ENCODE measurements around the gene SFMBT2.
"Not testable (repeated sequence)": the region's sequence is repeated elsewhere in the genome, so short reads cannot be mapped to it uniquely, and the experiment has no call there.

Gene SFMBT2

DNA sequence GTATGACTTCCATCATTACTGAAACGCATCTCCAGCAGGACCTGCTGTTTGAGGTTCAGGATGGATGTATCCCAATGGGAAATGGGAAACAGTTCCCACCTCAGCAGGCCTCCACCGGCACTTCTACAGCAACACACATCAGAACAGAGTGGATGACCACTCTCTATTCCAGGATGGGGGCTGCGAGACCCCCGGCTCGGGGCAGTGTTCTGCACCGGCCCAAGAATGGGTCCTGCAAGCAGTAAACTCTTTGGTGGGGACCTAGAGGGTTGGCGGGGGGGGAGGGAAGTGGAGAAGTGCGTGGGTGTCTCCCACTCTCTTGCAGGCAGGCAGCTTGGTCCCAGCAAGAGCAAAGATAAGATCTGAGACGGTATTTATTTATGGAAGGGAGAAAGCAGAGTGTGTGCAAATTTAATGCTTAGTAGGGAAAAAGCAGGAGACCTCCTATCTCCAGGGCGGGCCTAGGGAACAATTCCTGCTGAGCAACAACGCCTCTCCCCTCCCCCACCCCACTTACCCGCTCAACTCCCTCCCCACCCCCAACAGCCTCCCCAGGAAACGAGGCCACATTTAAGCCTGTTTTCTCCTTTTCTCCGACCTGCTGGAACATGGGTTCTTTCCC, 4.0 kb downstream of the SFMBT2 start:
- in situ Hi-C loops (cut with MboI; ENCODE audit: low sequenced_read_pairs): loop anchor here (25.0 kb wide), 1 partner anchor 495 kb away; no protein-coding TSS in a partner anchor

DNA sequence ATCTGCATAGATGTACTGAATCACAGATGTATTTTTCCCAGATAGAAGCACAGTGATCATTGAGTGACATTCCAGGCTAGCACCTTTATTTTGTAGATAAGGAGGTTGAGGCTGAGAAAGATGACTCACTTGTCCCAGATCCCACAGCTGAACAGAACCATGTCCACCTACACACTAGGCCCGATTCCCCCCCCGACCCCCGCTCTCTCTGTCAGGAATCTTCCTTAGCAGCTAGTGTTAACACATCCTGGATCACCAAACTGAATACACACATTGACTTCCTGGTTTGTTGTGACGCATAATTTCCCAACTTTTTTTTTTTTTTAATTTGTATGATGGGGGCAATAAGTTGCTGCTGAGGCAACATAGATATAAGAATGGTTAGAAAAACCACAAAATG, 5.2 kb downstream of the SFMBT2 start:
- in situ Hi-C loops (cut with MboI; ENCODE audit: low sequenced_read_pairs): loop anchor here (25.0 kb wide), 1 partner anchor 493 kb away; no protein-coding TSS in a partner anchor

DNA sequence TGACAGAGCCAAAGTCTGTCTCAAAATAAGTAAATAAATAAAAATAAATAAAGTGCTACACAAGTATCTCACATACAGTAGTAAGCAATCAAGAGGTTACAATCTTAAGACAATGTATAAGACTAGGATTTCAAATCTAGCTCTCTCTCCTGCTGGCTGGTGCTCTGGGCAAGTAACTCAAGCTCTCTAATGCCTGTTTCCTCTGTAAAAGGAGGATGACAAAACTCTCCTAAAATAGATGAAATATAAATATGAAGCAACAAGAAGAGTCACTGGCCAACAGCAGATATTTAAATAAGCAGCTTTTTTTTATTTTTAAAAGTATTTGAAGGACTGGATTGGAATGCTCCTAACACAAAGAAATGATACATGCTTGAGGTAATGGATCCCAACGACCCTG, 7.2 kb downstream of the SFMBT2 start:
- in situ Hi-C loops (cut with MboI; ENCODE audit: low sequenced_read_pairs): loop anchor here (25.0 kb wide), 1 partner anchor 491 kb away; no protein-coding TSS in a partner anchor

DNA sequence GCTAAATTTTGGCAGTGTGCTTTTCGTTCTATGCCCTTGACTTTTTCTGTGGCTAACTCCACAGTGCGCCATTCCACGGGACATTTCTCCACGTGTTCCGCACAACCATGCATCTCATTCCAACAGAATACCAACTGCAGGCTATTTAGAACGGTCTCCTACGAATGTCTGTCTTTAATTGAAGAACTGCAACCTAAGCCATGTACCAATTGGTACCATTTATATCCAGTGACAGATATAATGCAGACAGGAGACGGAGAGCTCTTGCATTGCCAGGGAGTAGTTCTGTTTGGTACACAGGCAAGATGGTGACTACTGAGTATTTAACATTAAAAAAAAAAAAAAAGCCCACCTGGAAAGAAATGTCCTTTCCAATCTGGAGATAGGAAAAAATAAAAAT, 9.1 kb downstream of the SFMBT2 start:
- in situ Hi-C loops (cut with MboI; ENCODE audit: low sequenced_read_pairs): loop anchor here (25.0 kb wide), 1 partner anchor 489 kb away; no protein-coding TSS in a partner anchor

DNA sequence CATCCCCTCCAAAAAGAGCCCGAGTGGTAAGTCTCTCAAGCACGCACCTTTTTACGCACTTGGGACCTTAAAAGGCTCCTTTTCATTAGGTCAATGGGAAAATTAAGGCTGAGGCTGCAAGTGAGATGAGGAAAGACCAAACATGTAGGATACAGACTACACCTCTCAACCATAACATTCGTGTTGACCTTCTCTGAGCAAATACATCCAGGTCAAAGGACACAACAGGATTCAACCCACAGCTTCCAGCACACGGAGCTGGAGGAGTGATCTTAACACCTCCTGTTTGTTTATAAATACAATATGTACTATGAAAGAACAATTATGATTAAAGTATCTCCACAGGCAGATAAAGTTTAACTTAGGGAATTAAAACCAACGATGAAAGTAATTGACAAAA, 9.7 kb downstream of the SFMBT2 start:
- in situ Hi-C loops (cut with MboI; ENCODE audit: low sequenced_read_pairs): loop anchor here (25.0 kb wide), 1 partner anchor 489 kb away; no protein-coding TSS in a partner anchor

DNA sequence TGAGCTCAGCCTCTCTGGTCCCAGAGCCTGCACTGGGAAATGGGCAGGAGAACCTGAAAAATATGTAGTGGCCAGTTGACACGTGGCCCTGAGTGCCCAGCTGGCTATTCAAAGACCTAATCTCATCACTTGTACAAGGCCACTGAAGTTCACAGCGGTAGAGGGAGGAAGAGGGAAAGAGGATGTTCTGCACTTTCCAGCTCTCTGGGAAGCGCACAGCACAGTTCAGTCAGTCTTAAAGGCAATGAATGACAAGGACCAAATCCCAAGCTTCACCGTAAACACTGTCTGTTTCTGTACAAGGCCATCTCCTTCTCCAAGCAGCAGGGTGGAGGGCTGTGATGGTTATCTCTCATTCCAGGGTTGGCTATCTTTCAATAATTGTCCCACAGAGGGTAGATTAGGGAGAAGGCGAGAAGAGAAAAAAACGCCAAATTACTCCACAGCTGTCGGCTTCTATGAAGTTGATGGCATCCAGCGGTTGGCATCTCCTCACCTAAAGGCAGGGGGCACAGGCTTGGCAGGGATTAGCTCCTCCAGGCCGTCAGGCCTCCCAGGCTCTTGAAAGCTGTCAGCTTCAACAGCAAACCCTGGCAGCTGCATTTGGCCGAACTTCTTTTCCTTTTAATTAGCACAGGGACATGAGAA, 10.6 kb downstream of the SFMBT2 start:
- in situ Hi-C loops (cut with MboI; ENCODE audit: low sequenced_read_pairs): loop anchor here (25.0 kb wide), 1 partner anchor 488 kb away; no protein-coding TSS in a partner anchor

DNA sequence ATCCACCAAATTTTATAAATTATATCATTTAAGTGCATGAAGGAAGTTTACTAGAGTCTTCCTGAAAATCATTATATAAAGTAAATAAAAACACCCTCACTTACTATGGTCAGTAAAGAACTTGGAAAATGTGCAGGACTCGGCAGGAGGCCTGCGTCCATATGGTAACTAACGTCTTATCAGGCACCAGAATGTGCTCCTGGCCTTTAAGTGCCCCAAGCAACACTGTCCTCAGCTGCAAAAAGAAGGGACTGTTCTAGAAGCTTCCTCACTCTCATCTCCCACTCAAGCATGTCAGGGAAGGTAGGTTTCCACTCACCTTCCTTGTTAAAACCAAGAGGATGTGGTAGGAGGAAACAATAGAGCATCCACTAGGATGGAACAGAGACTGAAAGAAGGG, 11.3 kb downstream of the SFMBT2 start:
- in situ Hi-C loops (cut with MboI; ENCODE audit: low sequenced_read_pairs): no loop called here

DNA sequence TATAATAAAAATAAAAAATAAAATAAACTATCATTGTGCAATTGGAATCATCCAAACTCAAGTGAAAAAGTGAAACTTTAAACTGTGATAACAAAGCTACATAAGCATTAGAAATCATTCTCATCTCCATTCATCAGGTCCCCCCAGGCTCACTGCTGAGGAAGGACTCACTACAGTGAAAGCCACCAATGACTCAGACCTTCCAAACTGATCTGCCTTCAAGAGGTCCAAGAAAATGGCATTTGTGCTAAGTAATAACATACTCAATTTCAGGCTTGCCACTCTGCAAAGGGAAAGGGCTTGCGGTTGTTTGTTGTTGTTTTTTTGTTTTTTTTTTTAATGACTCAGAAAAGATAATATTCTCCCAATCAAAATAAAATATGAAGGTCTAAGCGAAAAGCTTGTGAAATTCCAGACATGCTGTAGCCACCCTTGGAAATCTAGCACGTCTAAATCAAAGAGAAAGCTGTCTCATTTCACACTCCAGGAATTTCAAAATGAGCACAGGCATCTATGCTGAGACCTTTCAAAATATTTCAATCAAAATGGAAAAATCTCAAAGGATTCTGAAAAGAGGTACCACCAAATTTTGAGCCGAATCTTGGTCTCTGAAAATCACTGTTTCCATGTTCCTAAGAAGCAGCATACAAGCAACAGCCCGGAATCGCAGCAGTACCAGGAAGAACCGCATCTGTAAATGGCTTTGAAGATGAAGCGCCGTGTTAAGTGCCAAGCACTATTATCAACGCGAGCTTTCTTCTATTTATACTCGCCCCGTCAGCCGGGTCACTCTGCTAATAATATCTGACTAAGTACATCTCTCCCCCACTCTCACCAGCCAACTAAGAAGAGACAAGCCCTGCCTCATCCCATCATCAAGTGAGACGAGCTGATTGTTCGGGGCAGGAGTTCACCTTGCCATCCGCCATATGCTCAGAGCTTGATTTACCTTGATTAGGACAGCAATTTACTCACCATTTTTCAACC, 13.5 kb downstream of the SFMBT2 start:
- in situ Hi-C loops (cut with MboI; ENCODE audit: low sequenced_read_pairs): no loop called here

DNA sequence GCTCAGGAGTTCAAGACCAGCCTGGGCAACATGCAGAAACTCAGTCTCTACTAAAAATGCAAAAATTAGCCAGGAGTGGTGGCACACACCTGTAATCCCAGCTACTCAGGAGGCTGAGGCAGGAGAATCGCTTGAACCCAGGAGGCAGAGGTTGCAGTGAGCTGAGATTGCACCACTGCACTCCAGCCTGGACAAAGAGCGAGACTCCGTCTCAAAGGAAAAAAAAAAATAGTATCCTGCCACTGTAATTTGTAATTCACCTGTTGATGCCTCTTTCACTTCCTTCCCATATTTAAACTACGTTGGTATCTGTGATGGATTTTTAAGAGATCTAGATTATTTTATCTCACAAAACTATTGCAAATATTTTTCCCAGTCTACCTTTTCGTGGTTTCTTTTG, 18.5 kb downstream of the SFMBT2 start:
- in situ Hi-C loops (cut with MboI; ENCODE audit: low sequenced_read_pairs): not testable (repeated sequence)

DNA sequence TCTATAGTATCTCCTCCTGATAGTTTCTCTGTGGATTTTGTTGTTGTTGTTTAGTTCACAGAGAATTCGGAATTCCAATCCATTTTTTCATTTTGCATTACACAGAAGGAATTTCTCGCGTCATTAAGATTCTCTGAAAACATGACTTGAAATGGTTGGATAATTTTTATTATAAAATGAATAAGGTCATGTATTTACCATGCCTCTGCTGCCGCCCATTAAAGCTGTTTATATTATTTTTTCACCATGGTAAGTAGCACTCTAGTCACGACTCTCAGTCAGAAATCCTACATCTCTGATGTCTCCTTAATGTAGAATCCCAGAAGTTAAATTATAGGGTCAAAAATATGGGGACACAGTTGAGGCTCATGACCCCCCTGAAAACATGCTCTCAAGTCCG, 19.1 kb downstream of the SFMBT2 start:
- in situ Hi-C loops (cut with MboI; ENCODE audit: low sequenced_read_pairs): no loop called here

DNA sequence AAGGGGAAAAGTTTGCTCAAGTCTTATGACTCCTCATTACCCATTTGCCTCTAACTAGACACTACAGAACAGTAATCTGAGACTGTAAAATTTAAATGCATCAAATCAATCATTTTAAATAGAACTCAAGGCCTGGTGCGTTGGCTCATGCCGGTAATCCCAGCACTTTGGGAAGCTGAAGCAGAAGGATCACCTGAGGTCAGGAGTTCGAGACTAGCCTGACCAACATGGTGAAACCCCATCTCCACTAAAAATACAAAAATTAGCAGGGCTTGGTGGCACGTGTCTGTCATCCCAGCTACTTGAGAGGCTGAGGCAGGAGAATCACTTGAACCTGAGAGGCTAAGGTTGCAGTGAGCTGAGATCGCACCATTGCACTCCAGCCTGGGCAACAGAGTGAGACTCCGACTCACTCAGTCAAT, 20.1 kb downstream of the SFMBT2 start:
- in situ Hi-C loops (cut with MboI; ENCODE audit: low sequenced_read_pairs): not testable (repeated sequence)

DNA sequence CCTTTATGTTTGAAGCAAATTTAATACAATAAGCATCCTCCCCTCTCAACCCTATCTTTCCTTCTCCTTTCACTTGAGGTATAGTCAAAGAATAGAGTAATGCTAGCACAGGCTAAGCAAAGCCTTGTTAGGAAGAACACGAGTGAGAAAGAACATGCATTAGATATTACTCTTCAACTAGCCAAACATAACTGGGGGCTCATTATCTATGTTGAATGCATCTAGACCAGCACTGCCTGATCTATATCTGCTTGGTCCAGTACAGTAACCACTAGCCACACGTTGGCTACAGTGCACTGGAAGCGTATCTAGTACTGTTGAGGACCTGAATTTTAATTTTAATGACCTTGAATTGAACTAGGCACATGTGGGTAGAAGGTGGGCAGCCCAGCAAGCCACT, 21.0 kb downstream of the SFMBT2 start:
- in situ Hi-C loops (cut with MboI; ENCODE audit: low sequenced_read_pairs): no loop called here

DNA sequence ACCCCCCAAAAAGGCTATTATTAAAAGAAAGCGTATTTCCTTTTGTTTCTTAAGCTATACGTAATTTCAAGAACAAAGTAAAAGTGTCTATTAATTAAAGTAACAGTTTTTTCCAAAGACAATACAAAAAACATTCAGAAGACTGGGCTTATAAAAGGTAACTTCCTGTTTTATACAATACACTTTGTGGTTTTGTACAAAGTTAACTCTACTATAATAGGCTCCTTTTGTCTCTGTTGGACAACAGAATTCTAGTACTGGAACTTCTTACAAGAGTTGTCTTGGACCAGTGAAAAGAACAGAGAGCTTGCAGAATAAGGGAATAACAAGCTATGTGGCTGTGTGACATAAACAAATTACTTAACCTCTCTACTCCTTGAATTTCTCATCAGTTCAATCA, 21.5 kb downstream of the SFMBT2 start:
- in situ Hi-C loops (cut with MboI; ENCODE audit: low sequenced_read_pairs): no loop called here

DNA sequence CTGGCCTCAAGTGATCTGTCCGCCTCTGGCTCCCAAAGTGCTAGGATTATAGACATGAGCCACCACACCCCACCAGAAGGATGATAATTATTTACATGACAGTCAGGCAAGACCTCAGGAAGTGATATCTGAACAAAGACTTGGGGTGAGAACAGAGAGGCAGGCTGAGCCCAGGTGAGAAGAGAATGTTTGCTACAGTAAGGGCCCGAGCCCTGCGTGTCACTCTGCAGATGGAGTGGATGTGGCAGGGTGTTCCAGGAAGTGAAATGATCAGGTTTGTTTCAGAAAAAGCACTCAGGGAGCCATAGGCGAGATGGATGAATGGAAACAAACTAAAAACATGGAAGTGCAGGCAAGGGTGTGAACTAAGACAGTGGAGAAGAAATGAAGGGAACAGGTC, 22.2 kb downstream of the SFMBT2 start:
- in situ Hi-C loops (cut with MboI; ENCODE audit: low sequenced_read_pairs): no loop called here

DNA sequence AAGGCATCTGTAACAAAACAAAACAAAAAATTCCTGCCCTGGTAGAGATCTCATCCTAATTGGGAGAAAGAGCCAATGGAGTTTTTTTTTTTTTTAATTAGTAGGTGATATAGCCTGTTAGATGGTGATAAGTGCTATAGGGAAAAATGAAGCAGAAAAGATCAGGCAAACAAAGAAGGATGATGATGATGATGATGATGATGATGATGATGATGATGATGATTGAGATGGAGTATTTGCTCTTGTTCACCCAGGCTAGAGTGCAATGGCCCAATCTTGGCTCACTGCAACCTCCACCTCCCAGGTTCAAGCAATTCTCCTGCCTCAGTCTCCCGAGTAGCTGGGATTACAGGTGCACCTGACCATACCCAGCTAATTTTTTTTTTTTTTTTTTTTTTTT, 22.7 kb downstream of the SFMBT2 start:
- in situ Hi-C loops (cut with MboI; ENCODE audit: low sequenced_read_pairs): not testable (repeated sequence)

DNA sequence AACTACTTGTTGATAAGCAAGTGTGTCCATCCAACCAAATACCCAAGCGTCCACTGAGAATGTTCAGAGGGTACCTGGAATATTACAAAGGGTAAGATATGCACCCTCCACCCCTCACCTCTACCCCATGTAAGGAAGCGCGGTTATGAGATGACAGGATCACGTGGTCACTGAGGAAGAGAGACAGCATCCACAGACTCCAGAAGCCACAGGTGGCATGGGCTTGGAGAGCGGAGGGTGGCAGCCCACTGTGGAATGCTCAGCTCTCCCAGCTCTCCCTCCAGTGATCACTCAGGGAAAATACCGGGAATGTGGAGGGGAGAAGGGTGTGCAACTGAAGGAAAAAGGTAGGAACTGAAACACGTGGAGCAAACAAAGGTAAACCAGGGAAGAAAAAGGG, 25.7 kb downstream of the SFMBT2 start:
- in situ Hi-C loops (cut with MboI; ENCODE audit: low sequenced_read_pairs): no loop called here

DNA sequence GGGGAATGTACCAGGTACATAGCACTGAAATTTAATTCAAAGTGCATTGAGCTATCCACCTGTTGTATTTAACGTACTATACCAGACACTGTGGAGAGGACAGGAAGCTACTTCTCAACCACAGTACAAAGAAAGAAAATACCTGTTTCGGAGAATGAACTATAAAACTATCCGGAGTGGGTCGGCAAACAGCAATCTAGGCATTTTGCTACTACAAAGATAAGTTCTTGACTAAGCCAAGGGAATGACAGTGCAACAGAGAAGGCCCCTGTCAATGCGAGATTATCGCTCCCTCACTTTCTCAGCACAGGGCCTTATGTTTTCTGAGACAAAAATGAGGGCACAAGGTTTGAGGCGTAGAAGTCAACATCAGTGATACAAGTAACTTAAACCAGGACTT, 27.4 kb downstream of the SFMBT2 start:
- in situ Hi-C loops (cut with MboI; ENCODE audit: low sequenced_read_pairs): no loop called here

DNA sequence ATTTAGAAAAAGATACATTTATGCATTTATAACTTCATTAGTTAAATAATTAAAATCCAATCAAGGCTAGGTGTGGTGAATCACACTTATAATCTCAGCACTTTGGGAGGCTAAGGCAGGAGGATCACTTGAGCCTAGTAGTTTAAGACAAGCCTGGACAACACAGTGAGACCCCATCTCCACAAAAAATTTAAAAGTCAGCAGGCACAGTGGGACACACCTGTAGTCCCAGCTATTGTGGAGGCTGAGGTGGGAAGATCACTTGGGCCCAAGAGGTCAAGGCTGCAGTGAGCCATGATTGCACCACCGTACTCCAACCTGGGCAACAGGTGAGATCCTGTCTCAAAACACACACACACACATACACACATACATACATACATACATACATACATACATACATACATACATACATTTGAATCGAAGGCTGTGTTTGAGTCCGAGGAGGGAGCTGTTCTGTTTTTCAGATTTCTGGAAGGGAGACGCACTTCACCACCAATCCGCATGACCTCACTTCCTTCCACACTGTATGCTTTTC, 30.1 kb downstream of the SFMBT2 start:
- in situ Hi-C loops (cut with MboI; ENCODE audit: low sequenced_read_pairs): no loop called here

DNA sequence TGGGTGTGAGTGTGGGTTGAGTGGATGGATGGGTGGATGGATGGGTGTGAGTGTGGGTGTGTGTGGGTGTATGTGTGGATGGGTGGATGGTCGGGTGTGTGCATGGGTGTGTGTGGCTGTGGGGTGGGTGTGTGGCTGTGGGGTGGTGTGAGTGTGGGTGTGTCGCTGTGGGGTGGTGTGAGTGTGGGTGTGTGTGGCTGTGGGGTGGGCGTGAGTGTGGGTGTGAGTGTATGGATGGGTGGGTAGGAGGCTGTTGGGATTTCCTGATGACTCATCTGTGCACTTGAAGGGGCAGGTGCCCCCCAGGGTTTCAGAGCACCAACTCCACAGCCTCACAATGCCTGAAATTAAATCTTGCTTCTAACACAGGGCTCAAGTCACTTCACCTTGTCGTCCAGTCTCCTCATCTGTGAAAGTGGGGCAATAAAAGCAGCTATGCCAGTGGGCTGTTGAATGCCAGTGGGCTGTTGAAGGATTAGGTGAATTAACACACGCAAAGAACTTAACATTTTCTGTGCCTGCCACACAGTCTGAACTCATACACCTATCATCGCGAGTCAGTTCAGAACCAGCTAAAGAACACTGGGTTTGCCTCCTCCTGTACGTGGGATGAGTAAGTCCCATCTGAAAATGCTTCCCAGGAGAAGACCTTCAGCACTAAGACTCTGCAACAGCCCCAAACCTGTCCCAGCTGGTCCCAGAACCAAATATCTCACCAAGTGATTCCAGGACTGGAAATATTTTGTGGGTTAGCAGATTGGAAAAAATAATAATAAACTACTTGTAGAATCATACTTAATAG, 32.0 kb downstream of the SFMBT2 start:
- in situ Hi-C loops (cut with MboI; ENCODE audit: low sequenced_read_pairs): no loop called here

DNA sequence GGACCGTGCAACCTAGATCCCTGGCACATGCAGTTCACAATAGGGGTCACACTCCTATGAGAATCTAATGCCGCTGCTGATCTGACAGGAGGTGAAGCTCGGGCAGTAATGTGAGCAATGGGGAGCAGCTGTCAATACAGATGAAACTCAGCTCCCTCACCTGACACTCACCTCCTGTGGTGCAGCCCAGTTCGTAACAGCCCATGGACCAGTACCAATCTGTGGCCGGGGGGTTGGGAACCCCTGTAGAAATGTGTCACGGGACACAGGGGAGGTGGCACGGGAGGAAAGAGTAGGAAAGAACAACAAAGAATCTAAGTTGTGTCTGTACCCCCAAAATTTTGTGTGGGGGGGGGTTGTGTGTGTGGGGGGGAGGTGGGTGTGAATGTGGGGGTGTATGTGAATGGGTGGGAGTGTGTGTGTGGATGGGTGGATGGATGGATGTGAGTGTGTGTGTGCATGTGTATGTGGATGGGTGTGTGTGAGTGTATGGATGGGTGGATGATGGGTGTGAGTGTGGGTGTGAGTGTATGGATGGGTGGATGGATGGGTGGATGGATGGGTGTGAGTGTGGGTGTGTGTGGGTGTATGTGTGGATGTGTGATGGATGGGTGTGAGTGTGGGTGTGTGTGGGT, 33.1 kb downstream of the SFMBT2 start:
- in situ Hi-C loops (cut with MboI; ENCODE audit: low sequenced_read_pairs): no loop called here
